ENCODE results near the gene KCNJ16. TPM values are rescaled to one million over a fixed set of nuclear protein-coding genes. Genes with fewer than 3 reads are reported as not detected.

KCNJ16 gene
- total and polyA plus RNA-seq, 9 of the 15 experiments (the other 6 are each of a cell fraction or from before 2014, with no cell fraction given) = 0.01 to 0.75 (median 0.07) TPM; not detected in 4

GRCh38 chr17:70028978-70029767 lies 45.9 kb upstream of the KCNJ16 start:
- ATAC-seq (no peak), DNase-seq (ENCODE audit: extremely low read depth in 1 of 4, low spot score in 3 of 4) (no peak), FAIRE-seq (no peak)
- in situ Hi-C loops (cut with MboI) (no loop called here), intact Hi-C loops (cut with micrococcal nuclease) (no loop called here)
- POLR2A ChIA-PET = interaction anchor here (1.2 kb wide), 1 partner anchor 21 kb away, joined by 5 read pairs; no protein-coding TSS in a partner anchor
- Histone ChIP-seq H3K27me3 (ENCODE audit: control insufficient read depth in 2 of 2, insufficient read depth in 2 of 2, low read length in 2 of 2) (no peaks in the 10 kb centered on the region), H3K79me2 (ENCODE audit: control insufficient read depth, insufficient read depth, low read length) (no peaks in the 10 kb centered on the region), H3K4me2 (ENCODE audit: insufficient read depth, low read length) (no peak overlapping the region), H4K20me1 (replicated peaks; ENCODE audit: control insufficient read depth, insufficient read depth, low read length) (no peaks in the 10 kb centered on the region), H2AFZ (ENCODE audit: low read depth, low read length) (no peak overlapping the region), H3K36me3 (ENCODE audit: control insufficient read depth, insufficient read depth, low read length) (peaks cover 13% of the 10 kb centered on the region; the same call in 1 of the 3 replicates), H3K4me1 (replicated peaks in 1 of 2; ENCODE audit: control insufficient read depth in 2 of 2, insufficient read depth in 2 of 2, low read length in 2 of 2) (no peaks in the 10 kb centered on the region), H3K9me3 (replicated peaks; ENCODE audit: control insufficient read depth, insufficient read depth, low read depth, low read length) (peaks cover 4% of the 10 kb centered on the region; the same call in 1 of the 2 replicates), H3K9me1 (ENCODE audit: control insufficient read depth, insufficient read depth, low read length) (no peaks in the 10 kb centered on the region), H3K4me3 (no peak overlapping the region), H3K9ac (ENCODE audit: insufficient read depth in 1 of 2, low read depth in 2 of 2, low read length in 2 of 2) (no peak overlapping the region), H3K27ac (ENCODE audit: extremely low read depth, low read depth, low read length) (no peak overlapping the region)
- CTCF ChIA-PET (ENCODE audit: low intra/inter-chr PET ratio) = no interaction called here
- WGBS (ENCODE audit: insufficient coverage, low coverage, missing lambda C conversion rate) = 53% methylated on average over 2 of the region's 2 CpGs
- BruUV-seq (replicated peaks) = no TSS peak
- TF ChIP-seq ELK3 (CRISPR knock-in tag; IDR thresholded peaks at IDR 0.05) (no peak), ZKSCAN3 (CRISPR knock-in tag; IDR thresholded peaks at IDR 0.05) (no peak), ZNF224 (CRISPR knock-in tag; IDR thresholded peaks at IDR 0.05) (no peak), EZH2 (IDR thresholded peaks at IDR 0.05; ENCODE audit: borderline replicate concordance, low read depth, low read length) (no peak), HMBOX1 (IDR thresholded peaks at IDR 0.05) (no peak), MNT (conservative IDR thresholded peaks at IDR 0.05) (no peak)
